ENCODE data around the gene POLE.

The POLE gene

DNA sequence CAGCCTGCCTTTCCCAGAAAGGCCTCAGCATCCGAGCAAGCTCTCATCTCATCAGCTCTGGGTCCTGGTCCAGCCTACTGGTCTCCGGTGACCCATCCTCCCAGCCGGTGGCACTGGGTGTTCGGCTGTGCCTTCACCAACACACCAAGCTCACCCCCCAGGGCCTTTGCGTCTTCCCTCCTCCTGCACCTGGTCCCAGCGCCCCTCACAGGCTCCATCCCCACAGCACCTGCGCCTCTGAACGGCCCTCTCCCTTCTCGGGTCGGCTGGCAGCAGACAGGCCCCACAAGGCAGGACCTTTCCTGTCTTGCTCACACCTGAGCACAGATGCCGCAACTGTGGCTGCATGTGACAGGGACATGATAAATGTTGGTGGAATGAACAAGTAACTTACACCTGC, 55.5 kb downstream of the POLE start:
- DNase-seq (ENCODE audit: low read depth) = no peak

DNA sequence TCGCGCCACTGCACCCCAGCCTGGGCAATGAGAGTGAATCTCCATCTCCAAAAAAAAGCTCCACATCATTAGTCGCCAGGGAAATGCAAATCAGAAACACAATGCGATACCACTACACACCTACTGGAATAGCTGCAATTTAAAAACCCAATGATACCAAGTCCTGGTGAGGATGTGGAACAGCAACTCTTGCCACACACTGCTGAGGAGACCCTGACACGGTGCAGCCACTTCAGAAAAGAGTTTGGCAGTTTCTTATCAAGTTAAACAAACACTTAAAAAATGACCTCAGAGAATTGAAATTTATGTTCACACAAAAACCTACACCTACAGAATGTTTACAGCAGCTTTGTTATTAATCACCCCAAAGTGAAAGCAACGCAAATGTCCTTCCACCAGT, 56.5 kb downstream of the POLE start:
- no peak for DNase-seq (ENCODE audit: low read depth)

DNA sequence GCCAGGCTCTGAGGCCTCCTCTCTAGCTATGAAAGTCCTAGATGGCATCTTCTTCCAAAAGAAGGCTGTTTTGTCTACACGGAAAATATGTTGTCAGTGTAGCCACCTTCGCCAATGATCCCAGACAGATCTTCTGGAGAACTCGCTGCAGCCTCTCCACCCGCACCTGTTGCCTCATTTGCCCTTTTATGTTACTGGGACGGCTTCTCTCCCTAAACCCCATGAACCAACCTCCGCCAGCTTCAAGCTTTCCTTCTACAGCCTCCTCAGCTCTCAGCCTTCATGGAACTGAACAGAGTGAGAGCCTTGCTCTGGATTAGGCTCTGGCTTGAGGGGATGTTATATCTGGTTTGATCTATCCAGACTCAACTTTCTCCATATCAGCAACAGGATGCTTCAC, 57.8 kb downstream of the POLE start:
- no peak for DNase-seq (ENCODE audit: low read depth)

DNA sequence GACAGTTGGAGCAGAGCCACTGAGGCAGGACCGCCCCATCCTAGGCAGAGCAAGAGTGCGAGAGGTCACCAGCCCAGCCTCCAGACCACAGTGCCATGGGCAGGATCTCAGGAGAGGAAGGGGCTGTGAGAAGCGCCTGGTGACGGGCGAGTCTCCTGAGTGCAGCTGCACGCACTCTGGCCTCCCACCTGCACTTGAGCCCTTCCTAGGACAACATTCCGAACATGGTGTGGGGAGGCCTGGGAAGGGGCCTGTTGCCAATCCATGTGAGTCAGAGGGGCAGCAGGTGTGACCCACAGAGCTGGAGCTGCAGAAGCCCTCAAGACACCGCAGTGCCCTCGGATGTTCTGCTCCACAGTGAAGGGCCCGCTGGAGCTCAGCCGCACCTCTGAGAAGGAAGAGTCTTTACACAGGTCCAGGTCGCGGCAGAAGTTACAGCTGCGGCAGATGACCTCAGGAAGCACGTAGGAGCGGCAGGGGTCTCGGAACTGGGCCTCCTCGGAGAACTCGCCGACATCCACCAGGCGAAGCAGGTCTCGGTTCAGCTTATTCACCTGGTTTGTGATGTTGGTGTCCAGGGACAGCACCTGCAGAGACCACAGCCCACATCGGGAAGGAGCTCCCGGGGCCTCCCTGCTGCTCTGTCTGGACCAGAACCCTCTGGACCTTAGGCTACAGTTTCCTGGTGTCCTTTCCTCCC, 61.3 kb downstream of the POLE start:
- no peak for DNase-seq (ENCODE audit: low read depth)

DNA sequence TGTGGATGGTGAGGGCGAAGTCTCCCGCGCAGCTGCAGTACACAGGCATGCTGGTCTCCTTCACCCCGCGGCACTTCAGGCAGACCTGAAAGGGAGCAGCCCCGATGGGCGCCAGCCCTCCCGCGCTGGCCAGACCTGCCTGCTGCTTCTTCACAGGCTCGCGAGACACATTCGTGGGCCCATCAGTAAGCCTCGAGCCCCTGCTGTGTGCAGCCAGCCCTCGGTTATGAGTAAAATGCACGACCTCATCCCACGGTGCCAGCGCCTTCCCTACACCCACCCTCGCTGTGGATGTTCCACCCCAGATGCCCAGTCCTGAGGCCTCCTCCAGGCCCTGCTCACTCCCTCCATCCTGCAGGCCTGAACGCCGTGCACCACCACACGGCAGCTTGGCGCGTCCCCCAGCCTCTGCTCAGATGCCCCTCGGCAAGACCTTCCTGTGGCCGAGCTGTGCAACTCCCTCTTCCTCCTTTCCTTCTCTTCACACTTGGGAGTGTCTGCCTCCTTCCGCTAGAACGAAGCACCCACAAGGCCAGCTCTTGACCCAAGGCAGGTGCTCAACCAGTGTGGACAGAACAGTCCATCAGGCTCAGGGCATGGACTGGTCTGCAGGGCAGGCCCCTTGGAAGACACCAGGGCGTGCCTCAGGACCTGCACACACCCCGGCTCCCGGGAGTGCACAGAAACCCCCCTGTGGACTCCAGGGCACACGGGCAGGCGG, 62.1 kb downstream of the POLE start:
- DNase-seq (ENCODE audit: low read depth) = no peak

DNA sequence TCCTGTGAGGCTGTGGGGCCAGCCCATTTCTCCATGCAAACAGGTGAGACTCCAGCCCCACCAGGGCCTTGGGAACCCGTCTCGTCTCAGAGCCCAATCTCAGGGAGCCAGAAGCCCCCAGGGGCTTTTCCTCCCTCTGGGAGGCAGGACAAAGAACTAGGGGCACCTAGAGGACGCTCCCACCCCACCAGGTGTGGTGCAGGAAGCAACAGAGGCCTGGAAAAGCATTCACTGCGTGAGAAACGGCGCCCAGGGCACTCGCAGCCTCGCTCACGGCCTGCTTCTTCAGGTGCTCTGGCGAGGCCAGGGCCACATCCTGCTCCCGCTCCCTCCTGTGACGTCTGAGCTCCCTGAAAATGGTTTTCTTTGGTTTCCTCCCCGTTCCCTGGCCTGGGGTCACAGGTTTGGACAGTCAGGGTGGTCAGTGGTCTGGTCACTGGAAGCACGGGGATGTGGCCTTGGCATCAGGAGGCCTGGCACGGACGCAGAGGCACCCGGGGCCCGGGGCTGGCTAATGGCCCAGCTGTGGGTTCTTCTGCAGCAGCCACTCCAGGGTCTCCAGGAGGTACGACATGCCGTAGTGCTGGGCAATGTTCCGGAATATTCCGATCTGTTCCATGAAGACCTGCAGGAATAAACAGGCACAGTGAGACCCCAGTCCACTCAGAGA, 62.8 kb downstream of the POLE start:
- DNase-seq (ENCODE audit: low read depth) = no peak

DNA sequence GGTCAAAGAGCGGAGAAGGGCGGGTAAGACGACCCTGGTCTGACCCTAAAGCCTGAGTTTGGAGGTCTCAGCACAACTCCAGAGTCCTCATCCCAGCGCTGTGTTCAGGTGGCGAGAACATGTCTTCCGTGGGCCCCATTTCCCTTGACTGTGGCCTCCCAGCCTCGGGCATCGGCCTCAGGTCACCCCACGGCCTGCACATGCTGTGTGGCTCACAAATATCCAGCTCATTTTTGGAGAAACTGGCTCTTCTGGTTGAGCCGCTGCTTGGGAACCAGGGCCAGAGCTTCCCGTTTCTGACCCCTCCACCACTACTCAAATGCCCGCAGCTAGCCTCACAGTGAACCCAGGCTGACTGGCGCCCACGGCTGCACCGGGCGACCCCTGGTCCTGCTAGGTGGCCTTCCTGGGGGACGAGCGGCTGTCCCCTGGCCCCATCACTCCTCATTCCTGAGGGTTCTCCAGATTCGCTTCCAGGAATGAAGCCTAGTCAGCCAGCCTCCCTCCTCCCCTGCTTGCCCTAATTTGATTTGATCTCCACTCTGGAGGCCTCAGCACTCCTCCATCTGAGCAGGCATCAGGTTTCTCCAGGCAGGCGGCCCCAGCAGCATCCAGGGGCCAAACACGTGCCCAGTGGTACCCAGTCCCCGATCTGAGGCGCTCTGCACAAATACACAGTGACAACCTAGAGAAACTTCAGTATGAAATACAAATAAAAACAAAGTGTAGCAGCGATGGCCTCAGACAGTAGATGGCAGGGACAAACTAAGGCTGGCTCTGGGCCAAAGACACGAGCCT, 63.9 kb downstream of the POLE start:
- no peak for DNase-seq (ENCODE audit: low read depth)

DNA sequence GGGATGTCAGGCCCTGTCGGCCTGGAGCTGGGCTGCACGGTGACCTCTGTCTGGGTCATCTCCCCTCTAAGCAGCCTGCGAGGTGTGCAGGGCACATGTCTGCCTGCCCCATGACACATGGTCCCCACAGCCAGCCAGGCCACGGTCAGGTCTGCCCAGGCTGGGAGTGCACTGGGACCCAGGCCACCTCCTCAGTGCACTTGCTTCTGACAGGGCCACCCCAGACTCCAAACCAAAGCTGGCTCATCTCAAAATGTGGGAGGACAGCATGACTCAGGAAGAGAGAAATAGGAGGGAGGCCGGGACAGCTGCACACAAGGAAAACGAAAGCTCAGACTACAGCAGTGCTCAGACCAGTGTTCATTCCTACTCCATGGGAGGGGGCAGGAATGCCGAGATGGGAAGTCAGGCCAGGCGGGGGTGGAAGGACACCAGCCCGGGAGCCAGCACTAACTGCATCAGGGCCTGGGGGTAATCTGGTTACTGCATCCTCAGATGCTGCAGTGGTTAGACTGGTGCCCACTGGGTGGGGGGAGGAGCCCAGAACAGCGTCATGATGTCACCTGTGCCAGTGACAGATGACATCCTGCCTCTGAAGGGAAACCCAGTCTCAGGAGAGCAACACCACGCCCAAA, 64.6 kb downstream of the POLE start:
- no peak for DNase-seq (ENCODE audit: low read depth)

DNA sequence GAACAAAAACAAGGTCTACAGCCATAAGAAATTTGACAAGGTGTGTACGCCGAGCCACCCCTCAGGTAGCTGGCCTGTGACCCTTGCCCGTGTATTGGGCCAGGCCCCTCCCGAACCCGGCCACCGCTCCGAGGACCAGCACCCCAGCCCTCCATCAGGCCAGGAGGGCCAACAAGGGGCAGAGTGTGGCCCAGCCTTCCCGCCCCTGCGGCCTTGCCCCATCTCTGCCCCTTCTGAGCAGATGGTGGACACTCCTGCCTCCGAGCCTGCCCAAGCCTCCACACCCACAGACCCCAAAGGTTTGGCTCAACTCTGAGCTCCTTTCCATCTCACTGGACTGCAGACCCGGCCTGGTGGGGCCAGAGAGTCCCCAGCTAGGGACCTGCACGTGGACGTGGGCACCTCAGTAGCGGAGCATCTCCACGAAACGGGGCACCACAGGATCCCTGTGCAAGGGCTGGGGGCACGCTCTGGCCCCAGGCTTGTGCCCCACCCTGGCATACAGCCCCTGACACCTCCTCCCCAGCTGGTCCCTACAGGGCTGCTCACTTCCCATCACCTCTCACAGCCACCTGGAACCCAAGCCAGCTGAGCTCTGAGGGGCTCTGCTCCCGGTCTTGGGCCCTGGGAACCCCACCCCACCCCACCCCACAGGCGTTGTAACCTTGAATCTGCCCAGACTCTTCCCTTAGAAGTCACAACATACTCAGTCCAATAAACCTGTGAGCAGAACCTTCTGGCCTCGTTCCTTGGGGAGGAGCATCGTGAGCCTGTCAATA, 65.3 kb downstream of the POLE start:
- no peak for DNase-seq (ENCODE audit: low read depth)

DNA sequence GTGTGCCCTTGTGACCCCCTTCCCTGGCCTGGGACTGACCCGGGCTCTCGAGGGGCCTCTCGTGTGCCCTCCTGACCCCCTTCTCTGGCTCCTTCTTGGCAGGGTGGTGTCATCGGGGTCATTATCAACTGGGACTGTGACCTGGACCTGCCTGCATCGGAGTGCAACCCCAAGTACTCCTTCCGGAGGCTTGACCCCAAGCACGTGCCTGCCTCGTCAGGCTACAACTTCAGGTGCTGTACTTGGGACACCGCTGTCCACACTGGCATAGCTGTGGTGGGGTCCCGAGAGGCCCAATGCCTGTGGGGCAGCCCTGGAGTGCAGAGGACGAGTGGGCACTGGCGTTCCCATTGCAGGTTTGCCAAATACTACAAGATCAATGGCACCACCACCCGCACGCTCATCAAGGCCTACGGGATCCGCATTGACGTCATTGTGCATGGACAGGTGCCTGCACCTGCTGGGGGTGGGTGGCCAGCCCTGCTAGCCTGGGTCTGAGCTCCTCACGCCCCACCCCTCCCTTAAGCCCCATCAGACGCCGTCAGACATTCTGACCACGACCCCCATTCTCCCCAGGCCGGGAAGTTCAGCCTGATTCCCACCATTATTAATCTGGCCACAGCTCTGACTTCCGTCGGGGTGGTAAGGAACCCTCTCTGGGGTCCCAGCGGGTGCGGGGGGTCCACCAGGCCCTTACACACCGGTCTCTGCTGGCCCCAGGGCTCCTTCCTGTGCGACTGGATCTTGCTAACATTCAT, 66.1 kb downstream of the POLE start:
- DNase-seq (ENCODE audit: low read depth) = no peak

DNA sequence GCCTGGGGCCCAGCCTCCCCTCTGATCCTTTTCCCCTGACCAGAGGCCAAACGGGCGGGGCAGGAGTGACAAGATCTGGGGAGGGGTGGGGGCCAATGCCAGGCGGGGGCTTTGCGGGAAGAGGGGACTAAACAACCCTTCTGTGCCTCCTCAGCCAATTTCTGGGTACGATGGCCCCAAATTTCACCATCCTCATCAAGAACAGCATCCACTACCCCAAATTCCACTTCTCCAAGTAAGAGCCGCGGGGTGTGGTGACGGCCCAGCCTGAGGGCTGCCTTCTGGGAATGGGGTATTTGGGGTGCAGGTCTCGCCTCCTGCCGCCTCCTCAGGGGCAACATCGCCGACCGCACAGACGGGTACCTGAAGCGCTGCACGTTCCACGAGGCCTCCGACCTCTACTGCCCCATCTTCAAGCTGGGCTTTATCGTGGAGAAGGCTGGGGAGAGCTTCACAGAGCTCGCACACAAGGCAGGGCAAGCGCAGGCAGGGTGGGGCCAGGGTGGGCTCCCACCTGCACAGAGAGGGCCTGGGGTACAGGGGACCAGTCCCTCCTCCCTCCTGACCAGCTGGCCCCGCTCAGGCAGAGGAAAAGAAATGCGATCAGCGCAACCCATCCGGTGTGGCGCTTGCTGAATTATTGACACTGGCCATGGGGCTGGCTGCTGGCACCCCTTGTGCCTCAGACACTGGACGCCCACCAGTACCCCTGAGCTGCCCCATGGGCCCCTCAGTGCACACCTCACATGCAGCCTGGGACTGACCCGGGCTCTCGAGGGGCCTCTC, 66.8 kb downstream of the POLE start:
- no peak for DNase-seq (ENCODE audit: low read depth)

DNA sequence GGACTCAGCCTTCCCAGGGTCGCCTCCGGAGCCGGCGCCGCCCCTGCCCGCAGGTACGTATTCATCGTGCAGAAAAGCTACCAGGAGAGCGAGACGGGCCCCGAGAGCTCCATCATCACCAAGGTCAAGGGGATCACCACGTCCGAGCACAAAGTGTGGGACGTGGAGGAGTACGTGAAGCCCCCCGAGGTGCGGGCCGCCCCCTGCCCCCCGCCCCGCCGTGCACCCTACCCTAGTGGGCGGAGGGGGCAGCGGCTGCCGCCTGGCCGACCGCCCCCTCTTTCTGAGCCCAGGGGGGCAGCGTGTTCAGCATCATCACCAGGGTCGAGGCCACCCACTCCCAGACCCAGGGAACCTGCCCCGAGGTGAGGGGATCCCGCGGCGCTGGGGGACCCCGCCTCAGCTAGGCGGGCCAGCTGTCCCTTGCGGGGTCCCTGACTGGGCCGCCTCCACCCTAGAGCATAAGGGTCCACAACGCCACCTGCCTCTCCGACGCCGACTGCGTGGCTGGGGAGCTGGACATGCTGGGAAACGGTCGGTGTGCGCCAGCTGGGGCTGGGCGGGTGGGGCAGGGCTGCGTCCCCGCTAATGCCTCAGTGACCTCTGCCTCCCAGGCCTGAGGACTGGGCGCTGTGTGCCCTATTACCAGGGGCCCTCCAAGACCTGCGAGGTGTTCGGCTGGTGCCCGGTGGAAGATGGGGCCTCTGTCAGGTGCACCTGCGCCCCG, 67.6 kb downstream of the POLE start:
- DNase-seq (ENCODE audit: low read depth) = no peak

DNA sequence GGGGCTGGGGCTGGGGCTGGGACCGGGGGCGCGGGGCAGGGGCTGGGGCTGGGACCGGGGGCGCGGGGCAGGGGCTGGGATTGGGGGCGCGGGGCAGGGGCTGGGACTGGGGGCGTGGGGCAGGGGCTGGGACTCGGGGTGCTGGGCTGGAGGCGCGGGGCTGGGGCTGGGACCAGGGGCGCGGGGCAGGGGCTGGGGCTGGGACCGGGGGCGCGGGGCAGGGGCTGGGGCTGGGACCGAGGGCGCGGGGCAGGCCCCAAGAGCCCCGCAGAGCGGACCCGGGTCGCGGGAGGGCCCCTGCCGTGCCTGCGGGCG, 68.1 kb downstream of the POLE start:
- no peak for DNase-seq (ENCODE audit: low read depth)

DNA sequence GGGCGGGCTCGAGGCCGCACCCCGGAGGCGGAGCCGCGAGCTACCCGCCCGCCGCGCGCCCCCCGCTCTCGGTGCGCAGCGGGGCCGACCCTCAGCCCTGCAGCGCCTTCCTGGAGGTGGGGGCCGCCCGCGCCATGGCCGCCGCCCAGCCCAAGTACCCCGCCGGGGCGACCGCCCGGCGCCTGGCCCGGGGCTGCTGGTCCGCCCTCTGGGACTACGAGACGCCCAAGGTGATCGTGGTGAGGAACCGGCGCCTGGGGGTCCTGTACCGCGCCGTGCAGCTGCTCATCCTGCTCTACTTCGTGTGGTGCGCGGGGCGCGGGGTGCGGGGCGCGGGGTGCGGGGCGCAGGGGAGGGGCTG, 68.5 kb downstream of the POLE start, which contains the start of gene P2RX2:
TSS of gene P2RX2 (plus strand) at position 94 of the 361 bp plus-strand sequence. CDS start at position 135, 41 bp downstream.
- no peak for DNase-seq (ENCODE audit: low read depth)

DNA sequence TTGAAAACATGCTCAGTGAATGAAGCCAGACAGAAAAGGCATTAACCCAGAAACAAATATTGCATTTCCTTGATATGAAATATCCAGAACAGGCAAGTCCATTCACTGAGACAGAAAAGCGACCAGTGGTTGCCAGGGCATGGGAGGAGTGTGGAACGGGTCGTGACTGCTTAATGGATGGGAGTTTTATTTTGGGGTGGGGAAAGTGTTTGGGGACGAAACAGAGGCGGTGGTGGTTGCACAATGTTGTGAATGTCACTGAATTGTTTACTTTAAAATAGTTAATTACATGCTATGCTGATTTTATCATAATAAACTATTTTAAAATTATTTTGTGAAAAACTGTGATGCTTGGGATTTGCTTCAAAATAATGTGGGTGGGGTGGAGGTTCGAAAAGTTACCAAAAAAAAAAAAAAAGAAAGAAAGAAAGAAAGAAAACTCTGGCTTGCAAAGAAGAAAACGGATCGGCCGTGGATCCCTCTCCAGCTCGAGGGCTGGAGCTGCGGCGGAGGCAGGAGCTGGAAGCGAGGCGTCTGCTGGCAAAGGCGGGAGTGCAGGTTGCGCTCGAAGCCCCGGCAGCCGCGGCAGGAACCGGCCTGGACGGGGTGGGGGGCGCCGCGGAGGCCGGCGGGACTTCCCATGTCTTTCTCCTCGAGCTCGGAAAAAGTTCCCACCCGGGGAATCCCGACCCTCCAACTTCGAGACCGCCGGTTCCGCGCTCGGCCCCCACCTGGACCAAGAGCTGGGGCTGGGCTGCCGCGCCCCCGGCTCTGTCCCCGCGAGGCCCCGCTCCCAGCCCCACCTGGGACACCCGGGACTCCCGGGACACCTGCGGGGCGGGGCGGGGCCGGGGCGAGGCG, 69.1 kb downstream of the POLE start:
- no peak for DNase-seq (ENCODE audit: low read depth)

DNA sequence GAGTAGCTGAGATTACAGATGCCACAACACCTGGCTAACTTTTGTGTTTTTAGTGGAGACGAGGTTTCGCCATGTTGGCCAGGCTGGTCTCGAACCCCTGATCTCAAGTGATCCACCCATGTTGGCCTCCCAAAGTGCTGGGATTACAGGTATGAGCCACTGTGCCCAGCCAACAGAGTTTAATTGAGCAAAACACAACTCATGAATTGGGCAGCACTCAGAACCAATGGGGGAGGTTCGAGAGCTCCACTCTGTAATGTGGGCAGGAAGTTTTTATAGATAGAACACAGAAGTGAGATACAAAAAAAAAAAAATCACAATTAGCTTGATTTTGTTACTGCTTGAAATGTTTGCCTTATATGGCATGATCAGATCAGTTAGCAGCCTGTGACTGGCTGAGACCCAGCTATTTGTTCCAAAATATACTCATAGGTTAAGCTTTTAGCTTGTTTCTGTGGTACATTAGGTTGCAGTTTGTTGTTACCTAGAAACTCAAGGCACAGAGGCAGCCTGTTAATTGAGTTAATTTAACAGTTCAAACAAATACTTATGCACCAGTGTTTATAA, 69.9 kb downstream of the POLE start:
- no peak for DNase-seq (ENCODE audit: low read depth)

DNA sequence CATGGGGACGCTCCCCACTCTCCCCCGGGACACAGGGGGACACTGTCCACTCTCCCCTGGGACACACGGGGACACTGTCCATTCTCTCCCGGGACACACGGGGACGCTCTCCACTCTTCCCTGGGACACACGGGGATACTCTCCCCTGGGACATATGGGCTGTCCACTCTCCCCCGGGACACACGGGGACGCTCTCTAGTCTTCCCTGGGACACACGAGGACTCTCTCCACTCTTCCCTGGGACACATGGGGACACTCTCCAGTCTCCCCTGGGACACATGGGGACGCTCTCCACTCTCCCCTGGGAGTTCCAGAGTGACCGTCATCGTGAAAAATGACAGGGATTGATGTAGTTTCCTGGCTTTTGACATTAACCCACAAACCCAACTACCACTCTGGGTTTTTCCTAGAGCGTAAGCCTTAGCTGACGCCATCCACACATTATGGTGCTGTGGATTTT, 71.5 kb downstream of the POLE start:
- DNase-seq (ENCODE audit: low read depth) = no peak

Measured in activated T-helper 1 cell treated with Interleukin-2 at 50 U/mL for 16 hours (primary cell).